ENCODE data around the gene SMIM8. TPM values are rescaled to one million over a fixed set of nuclear protein-coding genes. Genes with fewer than 3 reads are reported as not detected.
A peak's percentile ranks its signal among the peaks of the same experiment; 100 is the strongest.
"Not testable (repeated sequence)": the region's sequence is repeated elsewhere in the genome, so short reads cannot be mapped to it uniquely, and the experiment has no call there.

The SMIM8 gene
- total RNA-seq, 1 donor from 2014 or later, result 11.1 TPM

DNA sequence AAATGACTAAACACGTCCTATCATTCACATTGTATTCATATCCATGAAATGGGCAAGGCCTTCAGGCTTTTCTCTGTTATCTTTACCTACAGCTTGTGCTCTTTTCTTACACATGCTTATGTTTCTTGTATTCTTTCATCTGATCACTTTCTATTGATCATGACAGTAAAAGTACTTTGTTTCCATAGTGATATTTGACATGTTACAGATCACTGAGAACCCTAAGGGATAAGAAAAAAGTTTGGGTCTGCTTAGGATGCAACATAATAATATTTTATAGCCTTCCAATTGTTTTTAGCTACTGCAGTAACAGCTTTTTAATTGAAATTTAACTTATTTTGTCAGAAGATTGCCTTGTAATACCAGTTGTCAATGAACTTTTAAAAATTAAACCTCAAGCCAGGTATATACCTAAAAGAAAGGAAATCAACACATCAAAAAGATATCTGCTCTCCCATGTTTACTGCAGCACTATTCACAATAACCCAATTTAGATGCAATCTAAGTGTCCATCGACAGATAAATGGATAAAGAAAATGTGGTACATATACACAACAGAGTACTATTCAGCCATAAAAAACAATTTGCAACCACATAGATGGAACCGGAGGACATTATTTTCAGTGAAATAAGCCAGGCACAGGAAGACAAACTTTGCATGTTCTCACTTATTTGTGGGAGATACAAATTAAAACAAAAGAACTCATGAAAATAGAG is 3.0 kb upstream of the SMIM8 start:
- no peak overlapping the region for H3K27ac ChIP-seq
- H3K4me1 ChIP-seq, result peaks cover 4% of the 10 kb centered on the region
- TF ChIP-seq, protein P1, sequence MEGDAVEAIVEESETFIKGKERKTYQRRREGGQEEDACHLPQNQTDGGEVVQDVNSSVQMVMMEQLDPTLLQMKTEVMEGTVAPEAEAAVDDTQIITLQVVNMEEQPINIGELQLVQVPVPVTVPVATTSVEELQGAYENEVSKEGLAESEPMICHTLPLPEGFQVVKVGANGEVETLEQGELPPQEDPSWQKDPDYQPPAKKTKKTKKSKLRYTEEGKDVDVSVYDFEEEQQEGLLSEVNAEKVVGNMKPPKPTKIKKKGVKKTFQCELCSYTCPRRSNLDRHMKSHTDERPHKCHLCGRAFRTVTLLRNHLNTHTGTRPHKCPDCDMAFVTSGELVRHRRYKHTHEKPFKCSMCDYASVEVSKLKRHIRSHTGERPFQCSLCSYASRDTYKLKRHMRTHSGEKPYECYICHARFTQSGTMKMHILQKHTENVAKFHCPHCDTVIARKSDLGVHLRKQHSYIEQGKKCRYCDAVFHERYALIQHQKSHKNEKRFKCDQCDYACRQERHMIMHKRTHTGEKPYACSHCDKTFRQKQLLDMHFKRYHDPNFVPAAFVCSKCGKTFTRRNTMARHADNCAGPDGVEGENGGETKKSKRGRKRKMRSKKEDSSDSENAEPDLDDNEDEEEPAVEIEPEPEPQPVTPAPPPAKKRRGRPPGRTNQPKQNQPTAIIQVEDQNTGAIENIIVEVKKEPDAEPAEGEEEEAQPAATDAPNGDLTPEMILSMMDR (IDR thresholded peaks at IDR 0.05), result no peak
- H3K36me3 ChIP-seq, result no peaks in the 10 kb centered on the region
- H3K27me3 ChIP-seq (ENCODE audit: low read depth), result no peaks in the 10 kb centered on the region
- ATAC-seq (no peak), DNase-seq (no peak)
- H3K4me3 ChIP-seq, result no peak overlapping the region
- intact Hi-C loops (cut with DNase I), result no loop called here
- H3K9me3 ChIP-seq, result no peaks in the 10 kb centered on the region

DNA sequence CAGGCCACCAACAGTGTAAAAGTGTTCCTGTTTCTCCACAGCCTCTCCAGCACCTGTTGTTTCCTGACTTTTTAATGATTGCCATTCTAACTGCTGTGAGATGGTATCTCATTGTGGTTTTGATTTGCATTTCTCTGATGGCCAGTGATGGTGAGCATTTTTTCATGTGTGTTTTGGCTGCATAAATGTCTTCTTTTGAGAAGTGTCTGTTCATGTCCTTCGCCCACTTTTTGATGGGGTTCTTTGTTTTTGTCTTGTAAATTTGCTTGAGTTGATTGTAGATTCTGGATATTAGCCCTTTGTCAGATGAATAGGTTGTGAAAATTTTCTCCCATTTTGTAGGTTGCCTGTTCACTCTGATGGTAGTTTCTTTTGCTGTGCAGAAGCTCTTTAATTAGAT is 1.5 kb downstream of the SMIM8 start:
- intact Hi-C loops (cut with DNase I); ATAC-seq; H3K27ac ChIP-seq; H3K27me3 ChIP-seq (ENCODE audit: low read depth); H3K4me3 ChIP-seq; H3K4me1 ChIP-seq; DNase-seq; H3K9me3 ChIP-seq; H3K36me3 ChIP-seq: not testable (repeated sequence)

DNA sequence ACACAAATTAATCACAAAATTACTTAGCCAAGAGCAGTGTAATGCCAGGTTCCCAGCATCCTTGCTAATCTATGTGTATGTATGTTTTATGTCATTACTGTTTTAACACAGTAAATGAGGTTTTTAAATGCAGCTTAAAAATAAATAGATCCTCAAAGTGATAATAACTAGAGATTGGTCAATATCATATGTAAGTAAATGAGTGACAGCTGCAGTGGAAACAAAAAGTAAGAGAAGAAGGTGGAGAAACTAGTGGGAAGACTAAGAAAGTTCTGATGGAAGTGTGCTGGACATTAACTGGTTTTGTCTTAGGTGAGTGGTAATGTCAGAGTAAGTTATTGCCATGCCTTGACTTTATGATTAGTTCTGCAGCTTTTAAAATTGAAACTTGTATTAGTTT is 8.6 kb downstream of the SMIM8 start:
- H3K9me3 ChIP-seq, result no peaks in the 10 kb centered on the region
- H3K36me3 ChIP-seq, result no peaks in the 10 kb centered on the region
- ATAC-seq (no peak), DNase-seq (no peak)
- H3K4me1 ChIP-seq, result peaks cover 7% of the 10 kb centered on the region
- H3K4me3 ChIP-seq, result no peak overlapping the region
- H3K27me3 ChIP-seq (ENCODE audit: low read depth), result no peaks in the 10 kb centered on the region
- TF ChIP-seq, protein P1 (IDR thresholded peaks at IDR 0.05), result no peak
- H3K27ac ChIP-seq, result no peak overlapping the region
- intact Hi-C loops (cut with DNase I), result no loop called here

DNA sequence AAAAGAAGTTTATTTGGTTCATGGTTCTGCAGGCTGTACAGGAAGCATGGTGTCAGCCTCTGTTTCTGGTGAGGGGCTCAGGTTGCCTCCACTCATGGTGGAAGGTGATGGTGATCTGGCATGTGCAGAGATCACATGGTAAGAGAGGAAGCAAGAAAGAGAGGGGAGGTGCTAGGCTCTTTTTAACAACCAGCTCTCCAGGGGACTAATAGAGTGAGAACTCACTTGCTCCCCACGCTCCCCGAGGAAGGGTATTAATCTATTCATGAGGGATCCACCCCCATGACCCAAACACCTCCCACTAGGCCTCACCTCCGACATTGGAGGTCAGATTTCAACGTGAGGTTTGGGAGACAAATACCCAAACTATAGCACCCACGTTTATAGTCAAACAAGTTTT is 10.6 kb downstream of the SMIM8 start:
- Histone ChIP-seq H3K9me3 (no peaks in the 10 kb centered on the region), H3K36me3 (no peaks in the 10 kb centered on the region), H3K27me3 (ENCODE audit: low read depth) (no peaks in the 10 kb centered on the region), H3K27ac (no peak overlapping the region), H3K4me1 (peaks cover 7% of the 10 kb centered on the region), H3K4me3 (no peak overlapping the region)
- DNase-seq, result no peak
- intact Hi-C loops (cut with DNase I), result no loop called here
- no peak for ATAC-seq
- TF ChIP-seq, protein P1 (IDR thresholded peaks at IDR 0.05), result no peak

DNA sequence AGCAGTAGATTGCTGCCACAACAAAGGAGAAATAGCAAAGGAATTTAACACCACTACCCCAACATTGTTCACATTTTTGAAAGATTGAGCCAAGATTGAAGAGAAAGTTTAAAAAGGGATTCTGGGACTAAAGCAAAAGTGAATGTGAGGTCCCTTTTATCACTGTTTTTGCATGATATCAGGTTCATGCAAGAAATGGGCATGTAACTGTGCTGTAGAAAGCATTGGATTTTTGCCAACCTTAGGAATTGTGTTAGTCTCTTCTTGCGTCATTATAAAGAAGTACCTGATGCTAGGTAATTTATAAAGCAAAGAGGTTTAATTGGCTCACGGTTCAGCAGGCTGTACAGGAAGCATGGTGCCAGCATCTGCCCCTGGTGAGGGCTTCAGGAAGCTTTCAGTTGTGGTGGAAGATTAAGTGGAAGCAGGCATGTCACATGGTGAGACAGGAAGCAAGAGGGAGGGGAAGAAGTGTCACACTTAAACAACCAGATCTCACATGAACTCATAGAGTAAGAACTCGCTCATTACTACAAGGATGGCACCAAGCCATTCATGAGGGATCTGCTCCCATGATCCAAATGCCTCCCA is 11.3 kb downstream of the SMIM8 start:
- TF ChIP-seq, protein P1 (IDR thresholded peaks at IDR 0.05), result no peak
- Histone ChIP-seq H3K27me3 (ENCODE audit: low read depth) (no peaks in the 10 kb centered on the region), H3K4me3 (no peak overlapping the region), H3K4me1 (peaks cover 7% of the 10 kb centered on the region), H3K27ac (no peak overlapping the region), H3K36me3 (no peaks in the 10 kb centered on the region), H3K9me3 (no peaks in the 10 kb centered on the region)
- ATAC-seq, result no peak
- no peak for DNase-seq
- intact Hi-C loops (cut with DNase I), result no loop called here

DNA sequence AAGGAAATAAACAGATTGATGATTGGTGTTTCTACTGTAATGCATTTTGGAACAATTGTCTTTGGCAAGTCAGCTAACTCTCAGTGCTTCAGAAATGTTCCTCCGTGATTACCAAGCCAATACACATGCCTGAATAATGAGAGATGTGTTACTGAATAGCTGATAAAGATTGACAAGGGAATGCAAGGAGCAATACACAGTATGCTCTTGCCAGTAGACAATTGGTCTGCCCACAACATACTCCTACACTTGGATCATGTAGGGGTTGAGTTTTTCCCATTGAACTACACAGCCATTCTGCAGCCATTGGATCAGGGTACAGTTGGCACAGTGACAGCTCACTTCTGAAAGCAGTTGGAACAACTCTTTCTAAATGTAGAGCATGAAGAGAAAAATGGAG is 12.3 kb downstream of the SMIM8 start:
- Histone ChIP-seq H3K27ac (no peak overlapping the region), H3K36me3 (no peaks in the 10 kb centered on the region), H3K4me3 (no peak overlapping the region), H3K9me3 (no peaks in the 10 kb centered on the region), H3K4me1 (peaks cover 7% of the 10 kb centered on the region), H3K27me3 (ENCODE audit: low read depth) (no peaks in the 10 kb centered on the region)
- intact Hi-C loops (cut with DNase I), result no loop called here
- peak; percentile 21 to 26 for ATAC-seq
- no peak for DNase-seq
- TF ChIP-seq, protein P1 (IDR thresholded peaks at IDR 0.05), result no peak
